HepG2 (cell line): ENCODE data around the gene PNPLA2. TPM values are rescaled to one million over a fixed set of nuclear protein-coding genes. Genes with fewer than 3 reads are reported as not detected.

Source experiments
- ARID4A ChIP-seq: sonication (generic); formaldehyde crosslinking; IDR thresholded peaks from 2 replicates; pipeline ENCODE4 v1.5.0; 2020; ENCODE audit warnings: mild to moderate bottlenecking, missing genetic modification reagents, borderline replicate concordance
- KIAA2018 ChIP-seq: sonication (generic); formaldehyde crosslinking; IDR thresholded peaks from 2 replicates; pipeline ENCODE4 v1.5.0; 2020; ENCODE audit warnings: mild to moderate bottlenecking, missing genetic modification reagents, borderline replicate concordance
- POLR2AphosphoS5 ChIP-seq: IDR thresholded peaks from 2 replicates; pipeline ENCODE4 v1.6.1; 2012; ENCODE audit warnings: low read depth, low read length
- RBFOX2 ChIP-seq: fragments of 200-400 bp; formaldehyde crosslinking; IDR thresholded peaks from 2 replicates; pipeline ENCODE4 v1.6.1; 2017; ENCODE audit warnings: low read depth, mild to moderate bottlenecking, low read length
- SOX13 ChIP-seq, 3 experiments: fragments of 450-650 bp in 1 of 3; sonication (generic) in 1 of 3; formaldehyde crosslinking in 1 of 3; IDR thresholded peaks in 2 of 3; conservative IDR thresholded peaks in 1 of 3; 2 replicates each; pipeline versions ENCODE4 v1.5.0 to v1.6.1; 2016 to 2020; ENCODE audit warnings: antibody characterized with exemption in 1 of 3, mild to moderate bottlenecking in 1 of 3, missing compliant biosample characterization in 1 of 3, missing genetic modification reagents in 1 of 3, moderate library complexity in 1 of 3
- TBL1XR1 ChIP-seq: fragments of 150-350 bp; IDR thresholded peaks from 2 replicates; pipeline ENCODE4 v1.6.1; 2014; ENCODE audit warnings: borderline replicate concordance, low read length; ENCODE audit not compliant: partially characterized antibody
- TBX2 ChIP-seq: sonication (generic); formaldehyde crosslinking; IDR thresholded peaks from 2 replicates; pipeline ENCODE4 v1.5.0; 2020; ENCODE audit warnings: missing genetic modification reagents, mild to moderate bottlenecking, borderline replicate concordance
- ZNF280D ChIP-seq: sonication (generic); formaldehyde crosslinking; IDR thresholded peaks from 2 replicates; pipeline ENCODE4 v1.5.1; 2020; ENCODE audit warnings: mild to moderate bottlenecking, missing genetic modification reagents
- ZNF570 ChIP-seq: sonication (generic); formaldehyde crosslinking; IDR thresholded peaks from 2 replicates; pipeline ENCODE4 v1.4.0; 2020; ENCODE audit warnings: mild to moderate bottlenecking, missing genetic modification reagents, borderline replicate concordance
- ZNF616 ChIP-seq: sonication (generic); formaldehyde crosslinking; IDR thresholded peaks from 2 replicates; pipeline ENCODE4 v1.5.0; 2020; ENCODE audit warnings: low read depth, mild to moderate bottlenecking, missing genetic modification reagents
- ZNF850 ChIP-seq: sonication (generic); formaldehyde crosslinking; conservative IDR thresholded peaks from 2 replicates; pipeline ENCODE4 v1.9.0; 2021; ENCODE audit warnings: mild to moderate bottlenecking, missing genetic modification reagents
- polyA plus RNA-seq, 8 experiments: library from polyadenylated mRNA; depleted of rRNA in 3 of 8; stranded (reverse) in 7 of 8; unstranded in 1 of 8; fragments of >200 nt; fragmentation: Illumina TruSeq in 4 of 8; extraction: Trizol in 4 of 8; gene quantifications; 2 replicates each; pipeline versions ENCODE4 v1.2.1 to v1.2.3, GENCODE V29; 2011 to 2016; ENCODE audit warnings: low read depth in 4 of 8, missing spikeins in 1 of 8, mixed read lengths in 1 of 8; ENCODE audit not compliant: insufficient read depth in 1 of 8
- total RNA-seq, 5 experiments: library from RNA; depleted of rRNA; stranded (reverse); fragments of >200 nt; fragmentation: Illumina TruSeq; extraction: Trizol; gene quantifications; 2 replicates each; pipeline ENCODE4 v1.2.3, GENCODE V29; 2016; ENCODE audit warnings: low read depth in 1 of 5

Gene PNPLA2
- total and polyA plus RNA-seq, 2 of the 13 experiments (the other 11 are each of a cell fraction or from before 2014, with no cell fraction given), result 10.5 to 43.2 TPM

GRCh38 chr11:832529-833113 lies 13.9 kb downstream of the PNPLA2 start, which contains the start of gene CD151 (continued):
- TF ChIP-seq KIAA2018 (CRISPR knock-in tag) (no peak), ARID4A (CRISPR knock-in tag) (peak; percentile 52; the same call in 1 of the 2 replicates), RBFOX2 (peak; percentile 51; the same call in 1 of the 2 replicates), ZNF280D (CRISPR knock-in tag) (0 out of 2 replicates have a peak, but pooled peaks have one; percentile 34), POLR2AphosphoS5 (0 out of 2 replicates have a peak, but pooled peaks have one; percentile 29), ZNF850 (CRISPR knock-in tag) (0 out of 2 replicates have a peak, but pooled peaks have one; percentile 29), TBL1XR1 (no peak), ZNF570 (CRISPR knock-in tag) (no peak), ZNF616 (CRISPR knock-in tag) (no peak), TBX2 (0 out of 2 replicates have a peak, but pooled peaks have one; percentile 9), SOX13 (IDR thresholded peaks at IDR 0.05) (no peak), SOX13 (CRISPR knock-in tag; conservative IDR thresholded peaks at IDR 0.05 in 1 of 2, IDR thresholded peaks at IDR 0.05 in 1 of 2) (peak in 1 of 2 experiments; percentile 17; a peak in 1 of 4 replicates)
